Endothelial cell of umbilical vein (primary cell): ENCODE data around the gene ARL6IP6. TPM values are rescaled to one million over a fixed set of nuclear protein-coding genes. Genes with fewer than 3 reads are reported as not detected.

Source experiments
- BruUV-seq: library from RNA; stranded (reverse); fragments of 400-500 nt; replicated peaks from 2 replicates; lab custom pipeline; 2021; lab: Mats Ljungman, UMichigan
- CTCF ChIA-PET: fragments of 300-600, 350-600 bp; sonication (Branson Sonifier 250); formaldehyde crosslinking; loops from one replicate; lab custom pipeline; 2021; ENCODE audit warnings: antibody characterized with exemption, inconsistent platforms; lab: Charles Lee
- POLR2A ChIA-PET: fragments of 300-600, 350-600 bp; sonication (Branson Sonifier 250); formaldehyde crosslinking; loops from one replicate; lab custom pipeline; 2021; ENCODE audit warnings: antibody characterized with exemption, inconsistent platforms; lab: Charles Lee
- DNase-seq: peaks from one replicate; pipeline ENCODE4 v3.0.0-alpha.2; 2011; ENCODE audit warnings: low read depth, low spot score
- FAIRE-seq: peaks from 2 replicates; lab custom pipeline; 2011; peaks lifted over from hg19 to GRCh38; lab: Jason Lieb, UNC
- H2AFZ ChIP-seq: 2 replicates; pipeline ENCODE4 v1.6.0; 2012; ENCODE audit warnings: low read depth, low read length, control low read depth, inconsistent platforms
- H3K27ac ChIP-seq: 2 replicates; pipeline ENCODE4 v1.5.1; 2011; ENCODE audit warnings: low read depth, mild to moderate bottlenecking, control low read depth, low read length, moderate library complexity; ENCODE audit not compliant: insufficient read depth
- H3K27me3 ChIP-seq, 2 experiments: 2 replicates each; pipeline versions ENCODE4 v1.6.0 to v1.6.1; 2011; ENCODE audit warnings: low read length in 2 of 2, mixed read lengths in 1 of 2; ENCODE audit not compliant: control insufficient read depth in 2 of 2, insufficient read depth in 2 of 2
- H3K36me3 ChIP-seq, 2 experiments: 2 replicates in 1 of 2; 3 replicates in 1 of 2; pipeline ENCODE4 v1.5.1; 2011; ENCODE audit warnings: low read length in 2 of 2, mild to moderate bottlenecking in 1 of 2, moderate library complexity in 1 of 2; ENCODE audit not compliant: control insufficient read depth in 2 of 2, insufficient read depth in 2 of 2; ENCODE audit errors: extremely low read depth in 1 of 2
- H3K4me1 ChIP-seq: 3 replicates; pipeline ENCODE4 v1.5.1; 2011; ENCODE audit warnings: mild to moderate bottlenecking, low read length; ENCODE audit not compliant: control insufficient read depth, insufficient read depth; ENCODE audit errors: extremely low read depth
- H3K4me2 ChIP-seq: 2 replicates; pipeline ENCODE4 v1.6.1; 2011; ENCODE audit warnings: low read length, control low read depth, mixed read lengths; ENCODE audit not compliant: insufficient read depth
- H3K4me3 ChIP-seq, 3 experiments: fragments of 200-600 bp in 1 of 3; sonication (generic), shearing (Covaris generic) in 1 of 3; replicated peaks in 1 of 3; 2 replicates each; pipeline ENCODE4 v1.5.1; 2011 to 2016; ENCODE audit warnings: control low read depth in 3 of 3, low read length in 3 of 3, mild to moderate bottlenecking in 2 of 3, inconsistent platforms in 1 of 3, low read depth in 1 of 3, moderate library complexity in 1 of 3; ENCODE audit not compliant: insufficient read depth in 1 of 3
- H3K79me2 ChIP-seq: 2 replicates; pipeline ENCODE4 v1.6.0; 2012; ENCODE audit warnings: low read length, inconsistent platforms; ENCODE audit not compliant: control insufficient read depth, insufficient read depth
- H3K9ac ChIP-seq: replicated peaks from 2 replicates; pipeline ENCODE3; 2011; ENCODE audit warnings: low read length, control low read depth; ENCODE audit not compliant: insufficient read depth; ENCODE audit errors: extremely low read depth
- H3K9me1 ChIP-seq: replicated peaks from 3 replicates; pipeline ENCODE4 v1.6.0; 2011; ENCODE audit warnings: mild to moderate bottlenecking, low read length; ENCODE audit not compliant: control insufficient read depth, insufficient read depth; ENCODE audit errors: extremely low read depth
- H3K9me3 ChIP-seq: replicated peaks from 2 replicates; pipeline ENCODE4 v1.5.1; 2012; ENCODE audit warnings: low read length, inconsistent platforms; ENCODE audit not compliant: control insufficient read depth, insufficient read depth
- H4K20me1 ChIP-seq: replicated peaks from 2 replicates; pipeline ENCODE3; 2011; ENCODE audit warnings: mild to moderate bottlenecking, low read length; ENCODE audit not compliant: control insufficient read depth, insufficient read depth; ENCODE audit errors: extremely low read depth
- EZH2 ChIP-seq: IDR thresholded peaks from 2 replicates; pipeline ENCODE4 v1.6.1; 2012; ENCODE audit warnings: borderline replicate concordance, low read depth, mild to moderate bottlenecking, moderate library complexity, low read length, inconsistent platforms; ENCODE audit not compliant: severe bottlenecking
- FOS ChIP-seq: IDR thresholded peaks from 2 replicates; pipeline ENCODE4 v1.6.1; 2011; ENCODE audit warnings: mild to moderate bottlenecking, low read length, moderate library complexity, borderline replicate concordance; ENCODE audit not compliant: insufficient read depth
- GATA2 ChIP-seq: IDR thresholded peaks from 2 replicates; pipeline ENCODE4 v1.7.0; 2011; ENCODE audit warnings: low read depth, mild to moderate bottlenecking, moderate library complexity, mixed read lengths, low read length; ENCODE audit not compliant: insufficient read length, insufficient read depth
- JUN ChIP-seq: IDR thresholded peaks from 2 replicates; pipeline ENCODE4 v1.6.1; 2011; ENCODE audit warnings: borderline replicate concordance, low read depth; ENCODE audit not compliant: insufficient read length, insufficient read depth
- MYC ChIP-seq: IDR thresholded peaks from one replicate; pipeline ENCODE4 v1.6.1; 2011; ENCODE audit warnings: mild to moderate bottlenecking, low read depth, low read length
- POLR2A ChIP-seq: IDR thresholded peaks from 2 replicates; pipeline ENCODE4 v1.6.1; 2012; ENCODE audit warnings: low read depth, mild to moderate bottlenecking, control low read depth, low read length
- POLR2AphosphoS5 ChIP-seq: IDR thresholded peaks from 2 replicates; pipeline ENCODE4 v1.6.1; 2012; ENCODE audit warnings: low read depth, mild to moderate bottlenecking, control low read depth, low read length, moderate library complexity; ENCODE audit not compliant: insufficient read depth
- dilution Hi-C: fragments of 300-500 bp; cut with MboI; formaldehyde crosslinking; loops from one replicate; pipeline ENCODE4 v1.15.0; 2019; ENCODE audit warnings: low sequenced_read_pairs; ENCODE audit not compliant: extremely low pct_ligation_motif_present
- intact Hi-C: fragments of 100-400 bp; cut with micrococcal nuclease; formaldehyde crosslinking; loops from one replicate; pipeline ENCODE4 v1.10.0; 2022
- polyA plus RNA-seq, 4 experiments: library from polyadenylated mRNA; depleted of rRNA in 3 of 4; stranded (reverse) in 3 of 4; unstranded in 1 of 4; fragments of >200 nt; gene quantifications; 2 replicates each; pipeline versions ENCODE4 v1.2.1 to v1.2.3, GENCODE V29; 2011 to 2012; ENCODE audit warnings: missing spikeins in 1 of 4
- total RNA-seq: library from RNA; stranded (reverse); gene quantifications from 2 replicates; pipeline ENCODE4 v1.2.3, GENCODE V29; 2021
- TF ChIP-seq, protein P1 (sequence below): IDR thresholded peaks from 2 replicates; pipeline ENCODE4 v1.6.1; 2011; ENCODE audit not compliant: insufficient read depth, insufficient read length
- TF ChIP-seq, protein P2 (sequence below), 2 donors: IDR thresholded peaks; 1 replicate in 1 of 2; 2 replicates in 1 of 2; pipeline ENCODE4 v1.5.1; 2011; ENCODE audit warnings: low read length in 2 of 2, mild to moderate bottlenecking in 2 of 2, moderate library complexity in 2 of 2, control low read depth in 1 of 2, inconsistent platforms in 1 of 2, low read depth in 1 of 2; ENCODE audit not compliant: insufficient read depth in 1 of 2; ENCODE audit errors: extremely low read depth in 1 of 2

ARL6IP6 gene
- total and polyA plus RNA-seq, 2 donors (not counting 3 experiments of a cell fraction or from before 2014, with no cell fraction given): 36.5 to 57.8 TPM

- dilution Hi-C loops (no loop called here), intact Hi-C loops (no loop called here)
- no peaks in the 10 kb centered on the region for H3K9me3 ChIP-seq
- no peak overlapping the region for H3K4me2 ChIP-seq
- H2AFZ ChIP-seq: no peak overlapping the region
- no peaks in the 10 kb centered on the region for H3K4me1 ChIP-seq
- H3K4me3 ChIP-seq: no peak overlapping the region
- ChIA-PET POLR2A (no interaction called here), CTCF (no interaction called here)
- H3K36me3 ChIP-seq: no peaks in the 10 kb centered on the region
- no peak overlapping the region for H3K9ac ChIP-seq
- no peak overlapping the region for H3K27ac ChIP-seq
- TF ChIP-seq EZH2: no peak
- no peaks in the 10 kb centered on the region for H3K79me2 ChIP-seq
- BruUV-seq: no TSS peak
- H4K20me1 ChIP-seq: no peaks in the 10 kb centered on the region
- FAIRE-seq (no peak), DNase-seq (no peak)
- H3K9me1 ChIP-seq: no peaks in the 10 kb centered on the region
- H3K27me3 ChIP-seq: no peaks in the 10 kb centered on the region
Measured at GRCh38 chr2:152804687-152805408, 86.4 kb downstream of the ARL6IP6 start.

- Histone ChIP-seq H3K36me3 (no peaks in the 10 kb centered on the region), H3K9ac (no peak overlapping the region), H2AFZ (no peak overlapping the region), H3K27me3 (no peaks in the 10 kb centered on the region), H3K9me1 (no peaks in the 10 kb centered on the region), H3K79me2 (no peaks in the 10 kb centered on the region), H3K27ac (no peak overlapping the region), H3K4me2 (no peak overlapping the region), H3K9me3 (no peaks in the 10 kb centered on the region), H3K4me3 (no peak overlapping the region), H3K4me1 (no peaks in the 10 kb centered on the region), H4K20me1 (no peaks in the 10 kb centered on the region)
- TF ChIP-seq GATA2 (no peak), EZH2 (no peak), FOS (no peak), JUN (no peak), MYC (no peak), POLR2A (no peak), POLR2AphosphoS5 (no peak)
- TF ChIP-seq, protein P1, sequence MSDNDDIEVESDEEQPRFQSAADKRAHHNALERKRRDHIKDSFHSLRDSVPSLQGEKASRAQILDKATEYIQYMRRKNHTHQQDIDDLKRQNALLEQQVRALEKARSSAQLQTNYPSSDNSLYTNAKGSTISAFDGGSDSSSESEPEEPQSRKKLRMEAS: no peak
- TF ChIP-seq, protein P2, sequence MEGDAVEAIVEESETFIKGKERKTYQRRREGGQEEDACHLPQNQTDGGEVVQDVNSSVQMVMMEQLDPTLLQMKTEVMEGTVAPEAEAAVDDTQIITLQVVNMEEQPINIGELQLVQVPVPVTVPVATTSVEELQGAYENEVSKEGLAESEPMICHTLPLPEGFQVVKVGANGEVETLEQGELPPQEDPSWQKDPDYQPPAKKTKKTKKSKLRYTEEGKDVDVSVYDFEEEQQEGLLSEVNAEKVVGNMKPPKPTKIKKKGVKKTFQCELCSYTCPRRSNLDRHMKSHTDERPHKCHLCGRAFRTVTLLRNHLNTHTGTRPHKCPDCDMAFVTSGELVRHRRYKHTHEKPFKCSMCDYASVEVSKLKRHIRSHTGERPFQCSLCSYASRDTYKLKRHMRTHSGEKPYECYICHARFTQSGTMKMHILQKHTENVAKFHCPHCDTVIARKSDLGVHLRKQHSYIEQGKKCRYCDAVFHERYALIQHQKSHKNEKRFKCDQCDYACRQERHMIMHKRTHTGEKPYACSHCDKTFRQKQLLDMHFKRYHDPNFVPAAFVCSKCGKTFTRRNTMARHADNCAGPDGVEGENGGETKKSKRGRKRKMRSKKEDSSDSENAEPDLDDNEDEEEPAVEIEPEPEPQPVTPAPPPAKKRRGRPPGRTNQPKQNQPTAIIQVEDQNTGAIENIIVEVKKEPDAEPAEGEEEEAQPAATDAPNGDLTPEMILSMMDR (IDR thresholded peaks at IDR 0.05; ENCODE audit: extremely low read depth in 1 of 2, insufficient read depth in 1 of 2, low read depth in 1 of 2, low read length in 2 of 2): no peak
- DNase-seq: no peak
- BruUV-seq: no TSS peak
- intact Hi-C loops (no loop called here), dilution Hi-C loops (no loop called here)
- FAIRE-seq: no peak
- ChIA-PET CTCF (no interaction called here), POLR2A (no interaction called here)
Measured at GRCh38 chr2:152811916-152812315, 93.5 kb downstream of the ARL6IP6 start.
